Fibroblast of peridontal ligament (primary cell): ENCODE measurements around the gene CYSTM1.

Source experiments
- DNase-seq: peaks from one replicate; pipeline ENCODE4 v3.0.0-alpha.2; 2010; ENCODE audit errors: extremely low read depth

The CYSTM1 gene

GRCh38 chr5:140255460-140256157, 80.6 kb downstream of the CYSTM1 start:
- DNase-seq: no peak

GRCh38 chr5:140256726-140257125, 81.7 kb downstream of the CYSTM1 start:
- no peak for DNase-seq

- peak; percentile 79 for DNase-seq
These were observed 83.0 kb downstream of the CYSTM1 start for GRCh38 chr5:140258016-140258415.

GRCh38 chr5:140258873-140259272, 83.9 kb downstream of the CYSTM1 start:
- no peak for DNase-seq

- no peak for DNase-seq
These were observed 84.5 kb downstream of the CYSTM1 start for GRCh38 chr5:140259500-140259899.

GRCh38 chr5:140260089-140260656, 85.2 kb downstream of the CYSTM1 start:
- no peak for DNase-seq

- peak; percentile 87 for DNase-seq
These were observed 86.6 kb downstream of the CYSTM1 start for GRCh38 chr5:140261403-140262171.

- DNase-seq: no peak
These were observed 87.2 kb downstream of the CYSTM1 start for GRCh38 chr5:140262221-140262620.

- no peak for DNase-seq
These were observed 87.9 kb downstream of the CYSTM1 start for GRCh38 chr5:140262839-140263238.

- no peak for DNase-seq
These were observed 90.9 kb downstream of the CYSTM1 start for GRCh38 chr5:140265845-140266244.

- no peak for DNase-seq
These were observed 91.6 kb downstream of the CYSTM1 start for GRCh38 chr5:140266471-140267200.

- no peak for DNase-seq
These were observed 92.2 kb downstream of the CYSTM1 start for GRCh38 chr5:140267201-140267540.

- no peak for DNase-seq
These were observed 92.6 kb downstream of the CYSTM1 start for GRCh38 chr5:140267559-140268018.

- no peak for DNase-seq
These were observed 95.0 kb downstream of the CYSTM1 start for GRCh38 chr5:140270008-140270407.

- DNase-seq: no peak
These were observed 98.5 kb downstream of the CYSTM1 start for GRCh38 chr5:140273401-140273877.

GRCh38 chr5:140275837-140276236, 100.8 kb downstream of the CYSTM1 start:
- no peak for DNase-seq

- no peak for DNase-seq
These were observed 107.3 kb downstream of the CYSTM1 start for GRCh38 chr5:140282266-140282665.

GRCh38 chr5:140284013-140284412, 109.0 kb downstream of the CYSTM1 start:
- no peak for DNase-seq

- no peak for DNase-seq
These were observed 111.4 kb downstream of the CYSTM1 start for GRCh38 chr5:140286424-140286823.

- no peak for DNase-seq
These were observed 113.0 kb downstream of the CYSTM1 start for GRCh38 chr5:140287801-140288521.
